GM12878 (cell line): ENCODE results near the gene PPP1R14B.

Experiments used
- ESRRA ChIP-seq: IDR thresholded peaks from 2 replicates; pipeline ENCODE4 v1.6.1; 2012; ENCODE audit warnings: mild to moderate bottlenecking, low read length, improper control_type of control experiment
- NFXL1 ChIP-seq: fragments of 450-650 bp; IDR thresholded peaks from 2 replicates; pipeline ENCODE4 v1.6.1; 2017; ENCODE audit warnings: antibody characterized with exemption, mild to moderate bottlenecking, borderline replicate concordance
- PML ChIP-seq: IDR thresholded peaks from 2 replicates; pipeline ENCODE4 v1.6.1; 2012; ENCODE audit warnings: low read length, inconsistent platforms
- TCF7 ChIP-seq: IDR thresholded peaks from 2 replicates; pipeline ENCODE4 v1.6.1; 2014; ENCODE audit warnings: antibody characterized with exemption, borderline replicate concordance
- TF ChIP-seq, protein P1 (sequence below), 3 experiments: IDR thresholded peaks in 2 of 3; conservative IDR thresholded peaks in 1 of 3; 2 replicates each; pipeline ENCODE4 v1.5.1; 2011; ENCODE audit warnings: low read depth in 3 of 3, low read length in 3 of 3, mild to moderate bottlenecking in 3 of 3, control low read depth in 2 of 3, moderate library complexity in 2 of 3, inconsistent platforms in 1 of 3, mixed read lengths in 1 of 3; ENCODE audit not compliant: control insufficient read depth in 2 of 3, insufficient read depth in 1 of 3; ENCODE audit errors: extremely low read depth in 1 of 3

DNA sequence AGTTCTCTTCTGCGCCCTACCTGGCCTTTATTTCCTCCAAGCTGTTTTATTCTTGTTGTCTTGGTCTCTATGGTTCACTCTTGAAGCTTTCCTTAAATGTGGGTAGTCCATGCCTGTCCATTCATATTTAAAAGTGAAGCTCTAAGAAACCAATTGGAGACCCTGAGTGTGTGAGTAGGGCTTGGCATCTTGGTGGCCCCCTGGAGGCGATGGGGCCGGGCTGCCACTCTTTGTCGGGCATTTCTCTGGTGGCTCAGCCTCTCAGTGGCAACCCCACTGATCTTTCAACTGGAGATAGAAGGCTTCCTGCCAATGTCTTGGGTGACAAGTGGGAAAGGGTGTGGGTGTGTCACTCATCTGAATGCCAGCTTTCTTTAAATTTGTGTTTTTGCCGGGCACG lies 29.9 kb downstream of the PPP1R14B start:
- no peak for TF ChIP-seq TCF7
- TF ChIP-seq NFXL1, result no peak
- TF ChIP-seq ESRRA, result no peak
- no peak for TF ChIP-seq PML
- TF ChIP-seq, protein P1, sequence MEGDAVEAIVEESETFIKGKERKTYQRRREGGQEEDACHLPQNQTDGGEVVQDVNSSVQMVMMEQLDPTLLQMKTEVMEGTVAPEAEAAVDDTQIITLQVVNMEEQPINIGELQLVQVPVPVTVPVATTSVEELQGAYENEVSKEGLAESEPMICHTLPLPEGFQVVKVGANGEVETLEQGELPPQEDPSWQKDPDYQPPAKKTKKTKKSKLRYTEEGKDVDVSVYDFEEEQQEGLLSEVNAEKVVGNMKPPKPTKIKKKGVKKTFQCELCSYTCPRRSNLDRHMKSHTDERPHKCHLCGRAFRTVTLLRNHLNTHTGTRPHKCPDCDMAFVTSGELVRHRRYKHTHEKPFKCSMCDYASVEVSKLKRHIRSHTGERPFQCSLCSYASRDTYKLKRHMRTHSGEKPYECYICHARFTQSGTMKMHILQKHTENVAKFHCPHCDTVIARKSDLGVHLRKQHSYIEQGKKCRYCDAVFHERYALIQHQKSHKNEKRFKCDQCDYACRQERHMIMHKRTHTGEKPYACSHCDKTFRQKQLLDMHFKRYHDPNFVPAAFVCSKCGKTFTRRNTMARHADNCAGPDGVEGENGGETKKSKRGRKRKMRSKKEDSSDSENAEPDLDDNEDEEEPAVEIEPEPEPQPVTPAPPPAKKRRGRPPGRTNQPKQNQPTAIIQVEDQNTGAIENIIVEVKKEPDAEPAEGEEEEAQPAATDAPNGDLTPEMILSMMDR (IDR thresholded peaks at IDR 0.05 in 2 of 3, conservative IDR thresholded peaks at IDR 0.05 in 1 of 3; ENCODE audit: control insufficient read depth in 2 of 3, extremely low read depth in 1 of 3, insufficient read depth in 1 of 3, low read depth in 3 of 3, low read length in 3 of 3), result no peak
